ENCODE results near the gene UROC1. TPM values are rescaled to one million over a fixed set of nuclear protein-coding genes. Genes with fewer than 3 reads are reported as not detected.

The UROC1 gene
- total and polyA plus RNA-seq, 2 donors, result 0.07 to 0.38 TPM

GRCh38 chr3:126494970-126495230 lies 22.7 kb downstream of the UROC1 start:
- H3K27me3 ChIP-seq (ENCODE audit: control insufficient read depth in 2 of 2, insufficient read depth in 1 of 2, low read length in 1 of 2), result no peaks in the 10 kb centered on the region
- no peak overlapping the region for H3K4me3 ChIP-seq (ENCODE audit: low read length in 2 of 2)
- no peak for DNase-seq (ENCODE audit: low read depth in 6 of 9, low spot score in 9 of 9)
- no peaks in the 10 kb centered on the region for H3K36me3 ChIP-seq (ENCODE audit: control insufficient read depth in 2 of 2, insufficient read depth in 2 of 2, low read length in 1 of 2)
- H3K9me3 ChIP-seq (ENCODE audit: control insufficient read depth in 2 of 2, insufficient read depth in 1 of 2, low read length in 1 of 2), result peaks cover 0 to 11% of the 10 kb centered on the region in 2 donors
- H3K4me1 ChIP-seq (ENCODE audit: control insufficient read depth in 2 of 2, insufficient read depth in 2 of 2, low read length in 2 of 2), result peaks cover 36 to 95% of the 10 kb centered on the region in 2 donors
- peak overlapping the region in 1 of 2 donors; percentile 53 for H3K27ac ChIP-seq (ENCODE audit: low read depth in 1 of 2, low read length in 1 of 2)
- WGBS, result 96% methylated on average over 6 of the region's 6 CpGs

- peak in 1 of 9 donors; percentile 34 for DNase-seq (ENCODE audit: low read depth in 6 of 9, low spot score in 9 of 9)
- H3K4me1 ChIP-seq (ENCODE audit: control insufficient read depth in 2 of 2, insufficient read depth in 2 of 2, low read length in 2 of 2), result peaks cover 34 to 91% of the 10 kb centered on the region in 2 donors
- H3K27ac ChIP-seq (ENCODE audit: low read depth in 1 of 2, low read length in 1 of 2), result peak overlapping the region in 1 of 2 donors; percentile 63
- no peaks in the 10 kb centered on the region for H3K27me3 ChIP-seq (ENCODE audit: control insufficient read depth in 2 of 2, insufficient read depth in 1 of 2, low read length in 1 of 2)
- 83% methylated on average over 12 of the region's 12 CpGs for WGBS
- H3K4me3 ChIP-seq (ENCODE audit: low read length in 2 of 2), result no peak overlapping the region
- peaks cover 0 to 8% of the 10 kb centered on the region in 2 donors for H3K9me3 ChIP-seq (ENCODE audit: control insufficient read depth in 2 of 2, insufficient read depth in 1 of 2, low read length in 1 of 2)
- H3K36me3 ChIP-seq (ENCODE audit: control insufficient read depth in 2 of 2, insufficient read depth in 2 of 2, low read length in 1 of 2), result no peaks in the 10 kb centered on the region
Measured at GRCh38 chr3:126494204-126494969, 23.2 kb downstream of the UROC1 start.

GRCh38 chr3:126493739-126494138 lies 23.8 kb downstream of the UROC1 start:
- no peaks in the 10 kb centered on the region for H3K36me3 ChIP-seq (ENCODE audit: control insufficient read depth in 2 of 2, insufficient read depth in 2 of 2, low read length in 1 of 2)
- H3K4me3 ChIP-seq (ENCODE audit: low read length in 2 of 2), result no peak overlapping the region
- WGBS, result 50% methylated on average over 9 of the region's 9 CpGs
- peaks cover 29 to 86% of the 10 kb centered on the region in 2 donors for H3K4me1 ChIP-seq (ENCODE audit: control insufficient read depth in 2 of 2, insufficient read depth in 2 of 2, low read length in 2 of 2)
- peaks cover 0 to 5% of the 10 kb centered on the region in 2 donors for H3K9me3 ChIP-seq (ENCODE audit: control insufficient read depth in 2 of 2, insufficient read depth in 1 of 2, low read length in 1 of 2)
- H3K27ac ChIP-seq (ENCODE audit: low read depth in 1 of 2, low read length in 1 of 2), result peak overlapping the region in 1 of 2 donors; percentile 63
- no peaks in the 10 kb centered on the region for H3K27me3 ChIP-seq (ENCODE audit: control insufficient read depth in 2 of 2, insufficient read depth in 1 of 2, low read length in 1 of 2)
- peak in 4 of 9 donors; percentile 65 to 82 (median 70) for DNase-seq (ENCODE audit: low read depth in 6 of 9, low spot score in 9 of 9)

- H3K4me1 ChIP-seq (ENCODE audit: control insufficient read depth in 2 of 2, insufficient read depth in 2 of 2, low read length in 2 of 2), result peaks cover 22 to 86% of the 10 kb centered on the region in 2 donors
Measured at GRCh38 chr3:126493051-126493450, 24.5 kb downstream of the UROC1 start.

GRCh38 chr3:126491221-126492013 lies 26.2 kb downstream of the UROC1 start:
- WGBS, result 96% methylated on average over 21 of the region's 21 CpGs
- peaks cover 13 to 85% of the 10 kb centered on the region in 2 donors for H3K4me1 ChIP-seq (ENCODE audit: control insufficient read depth in 2 of 2, insufficient read depth in 2 of 2, low read length in 2 of 2)
- no peaks in the 10 kb centered on the region for H3K36me3 ChIP-seq (ENCODE audit: control insufficient read depth in 2 of 2, insufficient read depth in 2 of 2, low read length in 1 of 2)
- H3K4me3 ChIP-seq (ENCODE audit: low read length in 2 of 2), result no peak overlapping the region
- peaks cover 0 to 5% of the 10 kb centered on the region in 2 donors for H3K9me3 ChIP-seq (ENCODE audit: control insufficient read depth in 2 of 2, insufficient read depth in 1 of 2, low read length in 1 of 2)
- no peak for DNase-seq (ENCODE audit: low read depth in 6 of 9, low spot score in 9 of 9)
- H3K27ac ChIP-seq (ENCODE audit: low read depth in 1 of 2, low read length in 1 of 2), result no peak overlapping the region
- no peaks in the 10 kb centered on the region for H3K27me3 ChIP-seq (ENCODE audit: control insufficient read depth in 2 of 2, insufficient read depth in 1 of 2, low read length in 1 of 2)

More at GRCh38 chr3:126493051-126493450, 24.5 kb downstream of the UROC1 start:
- H3K27me3 ChIP-seq (ENCODE audit: control insufficient read depth in 2 of 2, insufficient read depth in 1 of 2, low read length in 1 of 2), result no peaks in the 10 kb centered on the region
- no peak overlapping the region for H3K4me3 ChIP-seq (ENCODE audit: low read length in 2 of 2)
- peaks cover 0 to 5% of the 10 kb centered on the region in 2 donors for H3K9me3 ChIP-seq (ENCODE audit: control insufficient read depth in 2 of 2, insufficient read depth in 1 of 2, low read length in 1 of 2)
- H3K36me3 ChIP-seq (ENCODE audit: control insufficient read depth in 2 of 2, insufficient read depth in 2 of 2, low read length in 1 of 2), result no peaks in the 10 kb centered on the region
- WGBS, result 95% methylated on average over 14 of the region's 14 CpGs
- H3K27ac ChIP-seq (ENCODE audit: low read depth in 1 of 2, low read length in 1 of 2), result peak overlapping the region in 1 of 2 donors; percentile 63
- no peak for DNase-seq (ENCODE audit: low read depth in 6 of 9, low spot score in 9 of 9)

- Histone ChIP-seq H3K4me3 (ENCODE audit: low read length in 2 of 2) (no peak overlapping the region), H3K9me3 (ENCODE audit: control insufficient read depth in 2 of 2, insufficient read depth in 1 of 2, low read length in 1 of 2) (peaks cover 0 to 5% of the 10 kb centered on the region in 2 donors), H3K36me3 (ENCODE audit: control insufficient read depth in 2 of 2, insufficient read depth in 2 of 2, low read length in 1 of 2) (no peaks in the 10 kb centered on the region), H3K27me3 (ENCODE audit: control insufficient read depth in 2 of 2, insufficient read depth in 1 of 2, low read length in 1 of 2) (no peaks in the 10 kb centered on the region), H3K4me1 (ENCODE audit: control insufficient read depth in 2 of 2, insufficient read depth in 2 of 2, low read length in 2 of 2) (peaks cover 11 to 77% of the 10 kb centered on the region in 2 donors), H3K27ac (ENCODE audit: low read depth in 1 of 2, low read length in 1 of 2) (no peak overlapping the region)
- DNase-seq (ENCODE audit: low read depth in 6 of 9, low spot score in 9 of 9), result no peak
- WGBS, result 94% methylated on average over 6 of the region's 6 CpGs
Measured at GRCh38 chr3:126490619-126491018, 27.0 kb downstream of the UROC1 start.

GRCh38 chr3:126488886-126489569 lies 28.5 kb downstream of the UROC1 start:
- DNase-seq (ENCODE audit: low read depth in 6 of 9, low spot score in 9 of 9), result no peak
- 97% methylated on average over 16 of the region's 16 CpGs for WGBS
- H3K36me3 ChIP-seq (ENCODE audit: control insufficient read depth in 2 of 2, insufficient read depth in 2 of 2, low read length in 1 of 2), result no peaks in the 10 kb centered on the region
- H3K4me3 ChIP-seq (ENCODE audit: low read length in 2 of 2), result no peak overlapping the region
- no peak overlapping the region for H3K27ac ChIP-seq (ENCODE audit: low read depth in 1 of 2, low read length in 1 of 2)
- peaks cover 0 to 5% of the 10 kb centered on the region in 2 donors for H3K9me3 ChIP-seq (ENCODE audit: control insufficient read depth in 2 of 2, insufficient read depth in 1 of 2, low read length in 1 of 2)
- H3K27me3 ChIP-seq (ENCODE audit: control insufficient read depth in 2 of 2, insufficient read depth in 1 of 2, low read length in 1 of 2), result no peaks in the 10 kb centered on the region
- H3K4me1 ChIP-seq (ENCODE audit: control insufficient read depth in 2 of 2, insufficient read depth in 2 of 2, low read length in 2 of 2), result peaks cover 3 to 66% of the 10 kb centered on the region in 2 donors

- no peaks in the 10 kb centered on the region for H3K36me3 ChIP-seq (ENCODE audit: control insufficient read depth in 2 of 2, insufficient read depth in 2 of 2, low read length in 1 of 2)
- H3K4me3 ChIP-seq (ENCODE audit: low read length in 2 of 2), result no peak overlapping the region
- H3K9me3 ChIP-seq (ENCODE audit: control insufficient read depth in 2 of 2, insufficient read depth in 1 of 2, low read length in 1 of 2), result peaks cover 0 to 5% of the 10 kb centered on the region in 2 donors
- H3K4me1 ChIP-seq (ENCODE audit: control insufficient read depth in 2 of 2, insufficient read depth in 2 of 2, low read length in 2 of 2), result peaks cover 3 to 58% of the 10 kb centered on the region in 2 donors
- peak overlapping the region in 1 of 2 donors; percentile 17 for H3K27ac ChIP-seq (ENCODE audit: low read depth in 1 of 2, low read length in 1 of 2)
- H3K27me3 ChIP-seq (ENCODE audit: control insufficient read depth in 2 of 2, insufficient read depth in 1 of 2, low read length in 1 of 2), result no peaks in the 10 kb centered on the region
- 90% methylated on average over 14 of the region's 14 CpGs for WGBS
- DNase-seq (ENCODE audit: low read depth in 6 of 9, low spot score in 9 of 9), result peak in 1 of 9 donors; percentile 51
Measured at GRCh38 chr3:126488185-126488584, 29.4 kb downstream of the UROC1 start.

All from thymus (tissue), 11 donors.